DOHH2 (cell line): Measurements from ENCODE around the gene KRTAP10-2.

Experiments
- H3F3A ChIP-seq: fragments of 200-600 bp; sonication (generic), shearing (Covaris generic); 2 replicates; pipeline ENCODE4 v1.6.0; 2016; ENCODE audit warnings: antibody characterized with exemption, mild to moderate bottlenecking; ENCODE audit not compliant: control insufficient read depth, insufficient read depth
- H3K27ac ChIP-seq: fragments of 200-600 bp; sonication (generic); 2 replicates; pipeline ENCODE4 v1.5.1; 2014; ENCODE audit warnings: low read depth, mild to moderate bottlenecking, low read length, moderate library complexity
- H3K27me3 ChIP-seq: fragments of 200-600 bp; sonication (generic); 2 replicates; pipeline ENCODE4 v1.6.1; 2014; ENCODE audit warnings: mild to moderate bottlenecking, low read length, mixed read lengths; ENCODE audit not compliant: control insufficient read depth
- H3K36me3 ChIP-seq: fragments of 200-600 bp; sonication (generic); 2 replicates; pipeline ENCODE4 v1.6.1; 2014; ENCODE audit warnings: mild to moderate bottlenecking, low read length, moderate library complexity, mixed read lengths; ENCODE audit not compliant: control insufficient read depth
- H3K4me1 ChIP-seq: fragments of 200-600 bp; sonication (generic); 2 replicates; pipeline ENCODE4 v1.6.1; 2014; ENCODE audit warnings: mild to moderate bottlenecking, low read length, mixed read lengths; ENCODE audit not compliant: control insufficient read depth
- H3K4me2 ChIP-seq: fragments of 200-600 bp; sonication (generic); 2 replicates; pipeline ENCODE4 v1.6.0; 2014; ENCODE audit warnings: mild to moderate bottlenecking, low read length, moderate library complexity
- H3K4me3 ChIP-seq: fragments of 200-600 bp; sonication (generic); 2 replicates; pipeline ENCODE4 v1.5.1; 2014; ENCODE audit warnings: mild to moderate bottlenecking, low read length, mixed read lengths
- H3K79me2 ChIP-seq: fragments of 200-600 bp; sonication (generic); 2 replicates; pipeline ENCODE4 v1.6.1; 2014; ENCODE audit warnings: mild to moderate bottlenecking, low read length, mixed read lengths; ENCODE audit not compliant: control insufficient read depth
- H3K9me2 ChIP-seq: fragments of 200-600 bp; sonication (generic); replicated peaks from 2 replicates; pipeline ENCODE4 v1.6.1; 2014; ENCODE audit warnings: mild to moderate bottlenecking, low read length, mixed read lengths; ENCODE audit not compliant: control insufficient read depth
- H3K9me3 ChIP-seq: fragments of 200-600 bp; sonication (generic); 2 replicates; pipeline ENCODE4 v1.6.1; 2014; ENCODE audit warnings: antibody characterized with exemption, low read length, mixed read lengths; ENCODE audit not compliant: control insufficient read depth, insufficient read depth
- H4K20me1 ChIP-seq: fragments of 200-600 bp; sonication (generic); 2 replicates; pipeline ENCODE4 v1.6.0; 2014; ENCODE audit warnings: low read depth, mild to moderate bottlenecking, antibody characterized with exemption, low read length, moderate library complexity; ENCODE audit not compliant: control insufficient read depth, insufficient read depth
- EZH2phosphoT487 ChIP-seq: fragments of 200-600 bp; sonication (generic); IDR thresholded peaks from 2 replicates; pipeline ENCODE4 v1.6.1; 2017; ENCODE audit warnings: borderline replicate concordance, mild to moderate bottlenecking, antibody characterized with exemption, low read length, moderate library complexity, mixed read lengths
- TF ChIP-seq, protein P1 (sequence below): fragments of 200-600 bp; sonication (generic); IDR thresholded peaks from one replicate; pipeline ENCODE4 v1.5.1; 2014; ENCODE audit warnings: antibody characterized with exemption, mild to moderate bottlenecking, low read depth, low read length; ENCODE audit not compliant: poor library complexity, severe bottlenecking

KRTAP10-2 gene

DNA sequence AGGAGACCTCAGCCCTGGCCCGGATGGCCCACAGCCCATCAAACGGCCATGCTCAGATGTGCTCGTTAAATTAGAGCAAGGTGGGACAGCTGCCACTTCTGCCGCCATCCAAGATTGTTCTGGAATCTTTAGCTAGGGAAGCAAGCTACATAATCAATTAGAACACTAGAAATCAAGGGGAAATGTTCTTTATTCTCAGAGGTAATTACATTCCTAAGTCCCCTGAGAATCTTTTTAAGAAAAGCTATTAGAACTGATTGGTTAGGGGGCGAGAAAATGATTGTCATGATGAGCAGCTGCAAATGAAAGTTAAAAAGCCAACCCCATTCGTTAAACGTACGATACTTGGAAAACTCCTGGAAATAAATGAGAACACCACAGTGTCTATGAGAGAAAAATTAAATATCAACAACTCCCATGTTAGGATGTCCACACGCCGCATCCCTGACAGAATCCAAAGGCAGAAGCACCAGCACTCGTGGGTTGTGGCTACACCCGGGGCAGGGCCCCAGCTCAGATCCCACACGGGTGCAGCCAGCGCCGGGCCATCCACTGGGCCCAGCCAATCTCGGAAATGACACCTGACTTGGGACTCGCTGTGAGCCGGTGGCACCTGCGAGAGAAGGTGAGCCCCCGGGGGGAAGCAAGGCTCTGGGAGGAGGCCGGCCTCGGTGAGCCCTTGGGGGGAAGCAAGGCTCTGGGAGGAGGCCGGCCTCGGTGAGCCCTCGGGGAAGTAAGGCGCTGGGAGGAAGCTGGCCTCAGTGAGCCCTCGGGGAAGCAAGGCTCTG, 48.9 kb downstream of the KRTAP10-2 start:
- no peaks in the 10 kb centered on the region for H3K27me3 ChIP-seq
- no peak for TF ChIP-seq EZH2phosphoT487
- TF ChIP-seq, protein P1, sequence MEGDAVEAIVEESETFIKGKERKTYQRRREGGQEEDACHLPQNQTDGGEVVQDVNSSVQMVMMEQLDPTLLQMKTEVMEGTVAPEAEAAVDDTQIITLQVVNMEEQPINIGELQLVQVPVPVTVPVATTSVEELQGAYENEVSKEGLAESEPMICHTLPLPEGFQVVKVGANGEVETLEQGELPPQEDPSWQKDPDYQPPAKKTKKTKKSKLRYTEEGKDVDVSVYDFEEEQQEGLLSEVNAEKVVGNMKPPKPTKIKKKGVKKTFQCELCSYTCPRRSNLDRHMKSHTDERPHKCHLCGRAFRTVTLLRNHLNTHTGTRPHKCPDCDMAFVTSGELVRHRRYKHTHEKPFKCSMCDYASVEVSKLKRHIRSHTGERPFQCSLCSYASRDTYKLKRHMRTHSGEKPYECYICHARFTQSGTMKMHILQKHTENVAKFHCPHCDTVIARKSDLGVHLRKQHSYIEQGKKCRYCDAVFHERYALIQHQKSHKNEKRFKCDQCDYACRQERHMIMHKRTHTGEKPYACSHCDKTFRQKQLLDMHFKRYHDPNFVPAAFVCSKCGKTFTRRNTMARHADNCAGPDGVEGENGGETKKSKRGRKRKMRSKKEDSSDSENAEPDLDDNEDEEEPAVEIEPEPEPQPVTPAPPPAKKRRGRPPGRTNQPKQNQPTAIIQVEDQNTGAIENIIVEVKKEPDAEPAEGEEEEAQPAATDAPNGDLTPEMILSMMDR, result no peak
- H3K79me2 ChIP-seq, result no peaks in the 10 kb centered on the region
- H3K9me2 ChIP-seq, result no peaks in the 10 kb centered on the region
- no peak overlapping the region for H3K27ac ChIP-seq
- no peaks in the 10 kb centered on the region for H3K36me3 ChIP-seq
- H3K9me3 ChIP-seq, result no peaks in the 10 kb centered on the region
- H3K4me1 ChIP-seq, result no peaks in the 10 kb centered on the region
- H3K4me2 ChIP-seq, result no peak overlapping the region
- peaks cover 4% of the 10 kb centered on the region; the same call in 1 of the 2 replicates for H4K20me1 ChIP-seq
- H3F3A ChIP-seq, result no peaks in the 10 kb centered on the region
- no peak overlapping the region for H3K4me3 ChIP-seq
